Neural cell (in vitro differentiated cells): ENCODE data around the gene FYB1. TPM values are rescaled to one million over a fixed set of nuclear protein-coding genes. Genes with fewer than 3 reads are reported as not detected.
"Not testable (repeated sequence)": the region's sequence is repeated elsewhere in the genome, so short reads cannot be mapped to it uniquely, and the experiment has no call there.

Experiments used
- H2AFZ ChIP-seq: fragments of 200-600, 300-800 bp; sonication (generic), shearing (Covaris generic); 2 replicates; pipeline ENCODE4 v1.6.0; 2014; ENCODE audit warnings: low read depth, mild to moderate bottlenecking, antibody characterized with exemption, low read length, moderate library complexity
- H3F3A ChIP-seq: fragments of 200-600 bp; shearing (Covaris generic); 2 replicates; pipeline ENCODE4 v1.6.1; 2016; ENCODE audit warnings: mild to moderate bottlenecking, moderate library complexity, mixed read lengths, antibody characterized with exemption, low read length; ENCODE audit not compliant: insufficient read depth, poor library complexity, severe bottlenecking
- H3K27ac ChIP-seq: fragments of 200-600, 300-800 bp; sonication (generic), shearing (Covaris generic); 2 replicates; pipeline ENCODE4 v1.5.1; 2014; ENCODE audit warnings: mild to moderate bottlenecking, low read length, moderate library complexity
- H3K27me3 ChIP-seq: fragments of 300-800, 200-600 bp; sonication (generic), shearing (Covaris generic); 2 replicates; pipeline ENCODE4 v1.6.0; 2014; ENCODE audit warnings: mild to moderate bottlenecking, low read depth, low read length, moderate library complexity; ENCODE audit not compliant: insufficient read depth
- H3K36me3 ChIP-seq: fragments of 300-800, 200-600 bp; sonication (generic), shearing (Covaris generic); 2 replicates; pipeline ENCODE4 v1.5.1; 2014; ENCODE audit warnings: mild to moderate bottlenecking, antibody characterized with exemption, low read length, moderate library complexity; ENCODE audit not compliant: insufficient read depth
- H3K4me2 ChIP-seq: fragments of 300-800, 200-600 bp; sonication (generic), shearing (Covaris generic); 2 replicates; pipeline ENCODE4 v1.6.0; 2014; ENCODE audit warnings: mild to moderate bottlenecking, low read length
- H3K4me3 ChIP-seq: fragments of 300-800, 200-600 bp; sonication (generic), shearing (Covaris generic); 2 replicates; pipeline ENCODE4 v1.5.1; 2014; ENCODE audit warnings: mild to moderate bottlenecking, low read length, moderate library complexity
- H3K79me2 ChIP-seq: fragments of 200-600 bp; shearing (Covaris generic); replicated peaks from 2 replicates; pipeline ENCODE4 v1.6.0; 2014; ENCODE audit warnings: mild to moderate bottlenecking, low read length, moderate library complexity; ENCODE audit not compliant: insufficient read depth
- H3K9ac ChIP-seq: fragments of 300-800, 200-600 bp; sonication (generic), shearing (Covaris generic); 2 replicates; pipeline ENCODE4 v1.6.1; 2016; ENCODE audit warnings: mild to moderate bottlenecking, low read length, mixed read lengths
- H3K9me2 ChIP-seq: fragments of 200-600 bp; shearing (Covaris generic); 2 replicates; pipeline ENCODE4 v1.6.1; 2016; ENCODE audit warnings: mild to moderate bottlenecking, low read length, mixed read lengths; ENCODE audit not compliant: insufficient read depth
- H3K9me3 ChIP-seq: fragments of 200-600, 300-800 bp; sonication (generic), shearing (Covaris generic); 2 replicates; pipeline ENCODE4 v1.6.1; 2016; ENCODE audit warnings: mild to moderate bottlenecking, mixed run types, low read length, moderate library complexity, mixed read lengths
- H4K20me1 ChIP-seq: fragments of 200-600 bp; shearing (Covaris generic); 2 replicates; pipeline ENCODE4 v1.6.1; 2016; ENCODE audit warnings: mild to moderate bottlenecking, mixed run types; ENCODE audit not compliant: insufficient read depth
- CTCF ChIP-seq: fragments of 450-650 bp; IDR thresholded peaks from 2 replicates; pipeline ENCODE4 v1.5.1; 2014; ENCODE audit warnings: antibody characterized with exemption, mild to moderate bottlenecking, moderate library complexity; ENCODE audit not compliant: poor library complexity, severe bottlenecking
- EP300 ChIP-seq: fragments of 450-650 bp; conservative IDR thresholded peaks from 2 replicates; pipeline ENCODE4 v1.6.1; 2014; ENCODE audit warnings: antibody characterized with exemption, mild to moderate bottlenecking, moderate library complexity; ENCODE audit not compliant: poor library complexity, severe bottlenecking
- EZH2 ChIP-seq: fragments of 200-600, 300-800 bp; shearing (Covaris generic), sonication (generic); IDR thresholded peaks from 2 replicates; pipeline ENCODE4 v1.6.1; 2014; ENCODE audit warnings: antibody characterized with exemption, low read length, borderline replicate concordance, mild to moderate bottlenecking; ENCODE audit not compliant: insufficient read depth, poor library complexity, severe bottlenecking
- MXI1 ChIP-seq: fragments of 450-650 bp; conservative IDR thresholded peaks from 2 replicates; pipeline ENCODE4 v1.6.1; 2014; ENCODE audit warnings: antibody characterized with exemption, mild to moderate bottlenecking; ENCODE audit not compliant: poor library complexity, severe bottlenecking
- POLR2AphosphoS5 ChIP-seq: IDR thresholded peaks from 2 replicates; pipeline ENCODE4 v1.6.1; 2012
- RAD21 ChIP-seq: fragments of 450-650 bp; conservative IDR thresholded peaks from 2 replicates; pipeline ENCODE4 v1.6.1; 2014; ENCODE audit warnings: antibody characterized with exemption, mild to moderate bottlenecking, moderate library complexity
- REST ChIP-seq: IDR thresholded peaks from 2 replicates; pipeline ENCODE4 v1.6.1; 2012; ENCODE audit warnings: borderline replicate concordance
- SMC3 ChIP-seq: fragments of 450-650 bp; conservative IDR thresholded peaks from 2 replicates; pipeline ENCODE4 v1.6.1; 2014; ENCODE audit warnings: antibody characterized with exemption, mild to moderate bottlenecking, moderate library complexity; ENCODE audit not compliant: poor library complexity
- TAF1 ChIP-seq: IDR thresholded peaks from 2 replicates; pipeline ENCODE4 v1.6.1; 2012; ENCODE audit warnings: low read depth
- polyA plus RNA-seq: library from polyadenylated mRNA; depleted of rRNA; stranded (reverse); fragments of >200 nt; gene quantifications from 2 replicates; pipeline ENCODE4 v1.2.3, GENCODE V29; 2014

The FYB1 gene
- polyA plus RNA-seq, 1 donor from 2014 or later, result not detected

GRCh38 chr5:39236718-39237117 lies 17.4 kb upstream of the FYB1 start:
- no peaks in the 10 kb centered on the region for H3K79me2 ChIP-seq
- no peaks in the 10 kb centered on the region for H3K9me2 ChIP-seq
- H3K27me3 ChIP-seq, result no peaks in the 10 kb centered on the region
- H3F3A ChIP-seq, result no peaks in the 10 kb centered on the region
- no peak overlapping the region for H3K27ac ChIP-seq
- H3K9me3 ChIP-seq, result no peaks in the 10 kb centered on the region
- no peak overlapping the region for H3K9ac ChIP-seq
- TF ChIP-seq EZH2, result no peak
- TF ChIP-seq TAF1, result no peak
- TF ChIP-seq CTCF, result no peak
- TF ChIP-seq RAD21, result no peak
- no peak for TF ChIP-seq MXI1
- TF ChIP-seq EP300, result no peak
- TF ChIP-seq SMC3, result no peak
- no peak for TF ChIP-seq REST
- TF ChIP-seq POLR2AphosphoS5, result no peak
- H3K4me2 ChIP-seq, result no peak overlapping the region
- H3K36me3 ChIP-seq, result no peaks in the 10 kb centered on the region
- H4K20me1 ChIP-seq, result no peaks in the 10 kb centered on the region
- no peak overlapping the region for H3K4me3 ChIP-seq
- H2AFZ ChIP-seq, result no peak overlapping the region

- no peak overlapping the region for H3K4me3 ChIP-seq
- TF ChIP-seq TAF1 (no peak), EZH2 (no peak), EP300 (no peak), REST (no peak), CTCF (no peak), SMC3 (no peak), MXI1 (no peak), POLR2AphosphoS5 (no peak), RAD21 (no peak)
Observed at GRCh38 chr5:39235648-39236047, 16.3 kb upstream of the FYB1 start.

GRCh38 chr5:39234494-39234893 lies 15.1 kb upstream of the FYB1 start:
- H2AFZ ChIP-seq, H3K9me3 ChIP-seq, H3K9me2 ChIP-seq, H3K9ac ChIP-seq, H3K36me3 ChIP-seq, H3F3A ChIP-seq, H3K4me3 ChIP-seq, H4K20me1 ChIP-seq, H3K4me2 ChIP-seq, H3K27ac ChIP-seq, H3K79me2 ChIP-seq, H3K27me3 ChIP-seq: not testable (repeated sequence)

More at GRCh38 chr5:39235648-39236047, 16.3 kb upstream of the FYB1 start:
- H3K27me3 ChIP-seq, result no peaks in the 10 kb centered on the region
- no peaks in the 10 kb centered on the region for H3K9me2 ChIP-seq
- H2AFZ ChIP-seq, result no peak overlapping the region
- H3K9ac ChIP-seq, result no peak overlapping the region
- no peaks in the 10 kb centered on the region for H4K20me1 ChIP-seq
- no peak overlapping the region for H3K4me2 ChIP-seq
- no peak overlapping the region for H3K27ac ChIP-seq
- no peaks in the 10 kb centered on the region for H3K36me3 ChIP-seq
- H3K9me3 ChIP-seq, result no peaks in the 10 kb centered on the region
- H3K79me2 ChIP-seq, result no peaks in the 10 kb centered on the region
- no peaks in the 10 kb centered on the region for H3F3A ChIP-seq
